Prostate gland (tissue), 2 donors: ENCODE results near the gene ZNF655.

ENCODE experiments used
- POLR2A ChIP-seq: fragments of 450-650 bp; IDR thresholded peaks from one replicate; pipeline ENCODE4 v1.6.1; 2016; ENCODE audit warnings: antibody characterized with exemption, mild to moderate bottlenecking
- POLR2AphosphoS5 ChIP-seq: sonication (generic); formaldehyde crosslinking; IDR thresholded peaks from one replicate; pipeline ENCODE4 v1.6.1; 2017; ENCODE audit warnings: antibody characterized with exemption
- TF ChIP-seq, protein P1 (sequence below), 4 experiments: fragments of 200-600 bp in 2 of 4; fragments of 450-650 bp in 2 of 4; sonication (generic) in 2 of 4; IDR thresholded peaks; 1 replicate in 3 of 4; 2 replicates in 1 of 4; pipeline ENCODE4 v1.5.1; 2016 to 2019; ENCODE audit warnings: antibody characterized with exemption in 4 of 4, mild to moderate bottlenecking in 2 of 4, moderate library complexity in 2 of 4

DNA sequence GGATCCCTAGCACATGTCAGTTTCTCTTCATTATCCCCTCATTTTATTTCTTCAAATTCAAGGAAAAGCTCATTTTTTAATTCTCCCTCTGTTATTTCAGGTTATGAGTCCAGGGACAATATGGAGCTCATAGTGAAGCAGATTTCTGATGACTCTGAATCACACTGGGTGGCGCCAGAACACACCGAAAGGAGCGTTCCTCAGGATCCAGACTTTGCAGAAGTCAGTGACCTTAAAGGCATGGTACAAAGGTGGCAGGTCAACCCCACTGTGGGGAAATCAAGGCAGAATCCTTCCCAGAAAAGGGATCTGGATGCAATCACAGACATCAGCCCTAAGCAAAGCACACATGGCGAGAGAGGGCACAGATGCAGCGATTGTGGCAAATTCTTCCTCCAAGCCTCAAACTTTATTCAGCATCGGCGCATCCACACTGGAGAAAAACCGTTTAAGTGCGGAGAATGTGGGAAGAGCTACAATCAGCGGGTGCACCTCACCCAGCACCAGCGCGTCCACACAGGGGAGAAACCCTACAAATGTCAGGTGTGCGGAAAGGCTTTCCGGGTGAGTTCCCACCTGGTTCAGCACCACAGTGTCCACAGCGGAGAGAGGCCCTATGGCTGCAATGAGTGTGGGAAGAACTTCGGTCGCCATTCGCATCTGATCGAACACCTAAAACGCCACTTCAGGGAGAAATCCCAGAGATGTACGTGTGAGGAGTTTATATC, 32.6 kb upstream of the ZNF655 start:
- TF ChIP-seq POLR2A (no peak), POLR2AphosphoS5 (no peak)
- TF ChIP-seq, protein P1, sequence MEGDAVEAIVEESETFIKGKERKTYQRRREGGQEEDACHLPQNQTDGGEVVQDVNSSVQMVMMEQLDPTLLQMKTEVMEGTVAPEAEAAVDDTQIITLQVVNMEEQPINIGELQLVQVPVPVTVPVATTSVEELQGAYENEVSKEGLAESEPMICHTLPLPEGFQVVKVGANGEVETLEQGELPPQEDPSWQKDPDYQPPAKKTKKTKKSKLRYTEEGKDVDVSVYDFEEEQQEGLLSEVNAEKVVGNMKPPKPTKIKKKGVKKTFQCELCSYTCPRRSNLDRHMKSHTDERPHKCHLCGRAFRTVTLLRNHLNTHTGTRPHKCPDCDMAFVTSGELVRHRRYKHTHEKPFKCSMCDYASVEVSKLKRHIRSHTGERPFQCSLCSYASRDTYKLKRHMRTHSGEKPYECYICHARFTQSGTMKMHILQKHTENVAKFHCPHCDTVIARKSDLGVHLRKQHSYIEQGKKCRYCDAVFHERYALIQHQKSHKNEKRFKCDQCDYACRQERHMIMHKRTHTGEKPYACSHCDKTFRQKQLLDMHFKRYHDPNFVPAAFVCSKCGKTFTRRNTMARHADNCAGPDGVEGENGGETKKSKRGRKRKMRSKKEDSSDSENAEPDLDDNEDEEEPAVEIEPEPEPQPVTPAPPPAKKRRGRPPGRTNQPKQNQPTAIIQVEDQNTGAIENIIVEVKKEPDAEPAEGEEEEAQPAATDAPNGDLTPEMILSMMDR (IDR thresholded peaks at IDR 0.05), result no peak
